ENCODE measurements around the gene RAD51B.
"Not testable (repeated sequence)": the region's sequence is repeated elsewhere in the genome, so short reads cannot be mapped to it uniquely, and the experiment has no call there.

RAD51B gene

DNA sequence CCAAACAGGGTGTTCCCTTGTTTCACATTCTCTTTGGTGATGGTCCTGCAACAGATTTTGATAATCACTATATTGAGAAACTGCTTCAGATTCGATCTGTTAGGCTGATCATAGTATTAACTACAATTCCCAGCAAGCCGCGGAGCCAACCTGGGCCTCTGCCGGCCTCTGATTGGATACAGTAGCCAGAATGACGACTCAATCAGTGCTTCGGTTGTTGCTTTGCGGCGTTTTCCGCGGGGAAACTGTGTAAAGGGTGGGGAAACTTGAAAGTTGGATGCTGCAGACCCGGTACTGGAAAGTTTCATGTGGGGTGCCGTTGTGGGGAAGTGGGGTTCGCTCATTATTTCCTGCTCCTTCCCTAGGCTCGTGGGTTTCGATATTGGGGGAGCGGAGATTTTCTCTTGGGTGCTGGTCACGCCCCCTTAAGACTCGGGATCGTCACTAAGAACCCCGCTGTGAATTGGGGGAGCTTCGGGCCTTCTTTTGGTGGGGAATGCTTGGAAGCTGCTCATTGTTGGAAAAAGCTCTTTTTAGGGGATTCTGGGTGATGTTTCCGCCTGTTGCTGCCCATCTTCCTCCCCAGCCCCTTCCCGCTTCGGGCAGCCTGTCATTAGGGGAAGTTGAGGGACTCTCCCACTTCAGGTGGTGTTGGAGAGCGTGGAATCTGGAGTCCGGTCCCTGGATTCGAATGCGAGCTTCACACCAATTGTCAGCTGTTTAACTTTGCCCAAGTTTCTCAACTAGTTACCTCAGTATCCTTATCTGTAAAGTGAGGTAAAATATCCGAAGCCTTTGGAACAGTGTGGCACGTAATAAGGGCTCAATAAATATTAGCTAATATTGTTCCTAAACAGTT is at the start of gene RAD51B:
Gene RAD51B, plus strand, starts transcription at position 217 of the 859 bp plus-strand sequence.
- DNase-seq: peak; percentile 80

DNA sequence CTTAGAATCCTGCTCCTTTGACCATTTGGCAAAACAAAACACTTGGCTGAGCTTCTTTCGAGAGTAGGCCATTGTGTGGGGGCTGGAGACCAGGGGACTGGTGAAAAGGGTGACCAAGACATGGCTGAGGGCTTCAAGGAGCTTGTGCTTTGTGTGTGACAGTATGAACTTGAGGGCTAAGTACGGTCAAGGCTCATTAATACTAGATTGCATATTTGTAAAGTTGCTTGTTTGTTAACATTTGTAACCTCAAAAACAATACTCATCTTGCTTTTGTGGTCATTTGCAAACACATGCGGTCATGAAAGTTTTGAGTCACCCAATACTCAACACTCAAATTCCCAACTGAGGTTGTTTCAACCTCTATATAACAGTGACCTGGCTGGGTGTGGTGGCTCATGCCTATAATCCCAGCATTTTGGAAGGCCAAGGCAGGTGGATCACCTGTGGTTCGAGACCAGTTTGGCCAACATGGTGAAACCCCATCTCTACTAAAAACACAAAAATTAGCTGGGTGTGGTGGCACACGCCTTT is 45.7 kb upstream of the RAD51B start:
- DNase-seq: no peak

DNA sequence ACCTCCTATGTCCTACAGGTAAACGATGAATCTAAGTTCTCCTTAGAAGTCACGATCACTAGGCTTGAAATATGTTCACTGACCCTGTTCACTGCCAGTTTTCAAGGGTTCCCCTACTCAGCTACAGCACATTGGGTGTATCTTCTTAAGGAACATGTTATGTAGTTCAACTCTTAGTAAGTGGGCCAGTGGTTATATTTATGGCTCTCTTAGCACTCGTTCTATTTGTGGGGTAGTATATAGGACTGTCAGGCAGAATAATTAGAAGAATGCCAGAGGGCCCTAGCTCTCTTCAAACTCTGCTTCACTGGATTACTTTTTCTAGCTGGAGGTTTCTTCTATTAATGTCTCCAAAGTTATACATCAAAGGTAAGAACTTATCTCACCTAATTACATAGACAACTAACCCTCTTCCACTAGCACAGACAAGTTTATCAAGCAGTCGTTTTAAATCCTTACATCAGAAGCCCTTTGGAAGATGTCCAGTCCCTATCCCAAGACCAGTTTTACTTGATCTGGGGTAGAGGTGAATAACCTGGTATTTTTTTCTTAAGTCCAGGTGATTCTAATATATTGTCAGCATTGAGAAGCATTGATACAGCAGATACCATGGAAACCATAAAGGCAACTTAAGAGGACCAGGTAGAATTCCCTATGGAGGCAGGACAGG is 42.8 kb upstream of the RAD51B start:
- DNase-seq: no peak

DNA sequence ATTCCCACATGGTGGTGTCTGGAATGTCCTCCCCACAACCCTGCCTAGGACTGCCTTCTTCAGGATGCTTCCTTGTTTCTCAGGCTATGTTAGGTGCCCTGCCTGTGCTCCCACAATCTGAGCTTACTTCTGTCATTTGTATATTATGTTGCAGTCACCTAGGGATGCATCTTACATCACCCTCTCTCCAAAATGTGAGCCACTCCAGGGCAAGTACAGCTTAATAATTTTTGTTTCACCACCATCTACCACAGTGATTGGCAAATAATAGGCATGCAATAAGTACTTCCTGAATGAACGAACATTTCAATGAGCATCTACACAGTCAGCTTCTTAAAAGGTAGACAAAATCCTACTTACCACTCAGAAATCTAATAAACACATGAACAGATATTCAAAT is 40.8 kb upstream of the RAD51B start:
- DNase-seq: no peak

DNA sequence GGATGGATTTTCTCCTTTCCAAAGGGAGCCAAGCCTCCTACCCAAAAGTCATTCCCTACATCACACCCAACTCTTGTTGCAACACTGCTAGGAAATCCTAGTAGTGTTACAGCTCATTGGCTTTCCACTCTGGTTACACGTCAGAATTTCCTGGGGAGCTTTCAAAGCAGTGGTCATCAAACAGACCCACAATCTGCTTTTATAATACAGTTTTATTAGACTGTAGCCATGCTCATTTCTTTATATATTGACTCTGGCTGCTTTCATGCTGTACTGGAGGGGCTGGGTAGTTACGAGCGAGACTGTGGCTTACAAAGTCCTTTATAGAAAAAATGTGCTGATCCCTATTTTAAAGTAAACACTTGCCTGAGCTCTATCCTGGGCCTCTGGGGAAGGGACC is 37.5 kb upstream of the RAD51B start:
- DNase-seq: no peak

DNA sequence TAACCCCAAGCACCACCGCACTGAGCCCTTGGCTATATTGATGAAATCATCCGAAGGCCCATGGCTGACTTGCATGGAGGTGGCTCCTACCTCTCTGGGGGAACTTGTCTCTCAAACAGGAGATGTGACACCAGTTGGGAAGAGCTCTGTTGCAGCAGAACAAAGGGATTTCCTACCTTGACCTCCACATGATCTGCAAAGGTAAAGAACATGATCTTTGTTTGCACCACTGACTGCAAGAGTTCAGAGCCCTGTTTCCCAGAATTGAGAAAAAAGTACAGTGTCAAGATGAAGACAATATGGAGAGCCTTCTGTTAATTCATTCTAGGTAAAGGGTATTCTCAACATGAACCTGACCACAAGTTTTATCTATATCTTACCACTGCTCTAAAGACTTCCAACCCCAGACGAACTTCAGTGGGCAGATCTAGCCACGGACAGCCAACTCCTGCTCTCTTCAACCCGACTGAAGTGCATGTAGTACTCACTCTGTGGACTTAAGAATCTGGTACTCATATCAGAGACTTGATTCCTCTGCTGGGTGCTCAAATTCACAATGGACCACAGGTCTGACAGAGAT is 35.2 kb upstream of the RAD51B start:
- DNase-seq: no peak

DNA sequence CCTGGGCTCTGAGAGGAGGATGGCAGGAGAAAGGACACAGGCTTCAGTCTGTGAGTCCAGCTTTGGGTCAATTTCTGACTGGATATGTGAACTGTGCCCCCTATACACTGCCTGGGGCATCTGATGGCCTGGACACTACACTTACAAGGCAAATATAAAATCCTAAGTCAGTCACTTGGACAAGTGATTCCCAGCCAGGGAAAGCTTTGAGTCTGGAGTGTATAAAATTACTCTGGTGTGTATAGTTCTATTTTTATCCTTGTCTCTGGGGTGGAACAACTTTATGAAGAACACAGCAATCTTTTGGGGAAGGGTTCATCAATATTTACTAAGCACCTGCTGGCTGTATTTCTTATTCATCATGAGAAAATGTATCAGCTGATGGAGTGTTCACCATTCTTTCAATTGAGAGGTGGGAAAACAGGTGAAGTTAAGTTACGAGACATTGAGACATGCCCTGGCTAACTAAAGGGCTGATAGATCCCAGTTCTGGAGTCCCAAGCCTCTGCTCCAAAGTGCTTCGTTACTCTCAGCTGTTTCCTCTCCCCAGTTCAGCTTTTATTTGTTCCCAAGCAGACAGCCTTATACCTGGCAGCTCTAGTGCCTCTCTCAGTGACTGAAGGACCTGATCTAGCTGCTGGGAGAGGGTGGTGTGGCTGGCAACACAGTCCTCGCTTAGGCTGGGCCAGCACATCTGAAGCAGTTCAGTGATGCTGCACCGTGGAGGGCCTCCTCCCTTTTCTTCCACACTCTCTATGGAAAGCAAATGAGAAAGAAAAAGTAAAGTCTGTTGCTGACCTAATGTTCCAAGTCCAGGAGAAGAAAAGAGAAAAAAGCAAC is 34.1 kb upstream of the RAD51B start:
- no peak for DNase-seq

DNA sequence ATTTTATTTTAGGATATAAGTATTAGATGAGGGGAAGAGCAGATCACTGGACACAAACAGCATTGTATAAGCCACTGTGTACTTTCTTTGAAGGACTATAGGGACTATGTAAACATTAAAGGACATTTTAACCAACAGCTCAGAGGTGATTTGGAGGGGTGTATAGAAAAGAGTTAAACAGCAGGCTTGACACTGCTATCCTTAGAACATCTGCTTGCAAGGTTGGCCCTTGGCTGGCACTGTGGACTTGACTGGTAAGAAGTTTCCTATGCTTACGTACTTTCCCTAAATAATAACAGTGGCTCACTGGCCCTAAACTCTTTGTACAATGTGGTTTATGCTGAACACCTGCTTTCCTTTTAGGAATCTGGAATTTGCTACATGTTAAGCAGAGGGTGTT is 31.9 kb upstream of the RAD51B start:
- no peak for DNase-seq

DNA sequence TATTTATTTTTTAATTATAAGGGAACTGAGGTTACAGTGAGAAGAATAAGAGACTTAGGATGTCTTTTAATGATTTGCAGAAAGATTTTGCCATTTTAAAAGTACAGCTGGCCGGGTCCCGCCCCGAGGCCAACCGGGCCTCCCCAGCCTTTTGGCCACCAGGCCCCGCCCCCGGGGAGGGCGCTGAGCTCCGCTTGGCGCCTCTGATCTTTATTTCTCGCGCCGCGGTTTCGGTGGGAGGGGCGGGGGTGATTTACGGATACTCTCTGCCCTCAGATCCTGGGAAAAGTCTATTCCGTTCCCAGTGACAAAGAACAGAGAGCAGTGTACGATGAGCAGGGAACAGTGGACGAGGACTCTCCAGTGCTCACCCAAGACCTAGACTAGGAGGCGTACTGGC is 20.8 kb upstream of the RAD51B start:
- no peak for DNase-seq

DNA sequence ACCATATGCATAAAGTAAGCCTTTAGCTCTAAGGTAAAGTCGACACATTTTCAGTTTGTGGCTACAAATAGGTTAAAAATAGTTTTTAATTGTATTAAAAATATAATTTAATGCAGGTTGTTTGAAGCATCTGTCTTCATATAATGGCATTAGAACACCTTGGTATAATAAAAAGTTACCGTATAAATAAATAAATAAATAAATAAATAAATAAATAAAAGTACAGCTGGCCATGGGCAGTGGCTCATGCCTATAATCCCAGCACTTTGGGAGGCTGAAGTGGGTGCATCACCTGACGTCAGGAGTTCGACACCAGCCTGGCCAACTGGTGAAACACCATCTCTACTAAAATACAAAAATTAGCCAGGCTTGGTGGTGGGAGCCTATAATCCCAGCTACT is 18.8 kb upstream of the RAD51B start:
- DNase-seq: no peak

DNA sequence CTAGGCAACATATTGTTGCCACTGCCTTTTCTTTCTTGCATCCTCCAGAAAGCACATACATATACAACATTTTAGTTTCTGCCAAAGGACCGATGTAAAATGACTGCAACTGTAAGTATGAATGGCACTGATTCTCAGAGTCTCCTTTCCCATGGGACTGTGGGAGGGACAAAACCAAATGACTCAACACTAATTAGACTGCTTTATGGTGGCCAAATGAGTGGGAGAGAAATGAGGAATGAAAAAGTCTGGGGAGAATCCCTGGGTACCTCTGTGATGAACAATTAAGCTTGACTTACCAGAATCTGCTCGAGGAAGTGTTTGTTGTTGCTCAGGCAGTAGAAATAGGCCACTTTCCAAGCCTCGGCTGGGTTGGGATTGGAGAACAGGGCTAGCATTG is 13.3 kb upstream of the RAD51B start:
- no peak for DNase-seq

DNA sequence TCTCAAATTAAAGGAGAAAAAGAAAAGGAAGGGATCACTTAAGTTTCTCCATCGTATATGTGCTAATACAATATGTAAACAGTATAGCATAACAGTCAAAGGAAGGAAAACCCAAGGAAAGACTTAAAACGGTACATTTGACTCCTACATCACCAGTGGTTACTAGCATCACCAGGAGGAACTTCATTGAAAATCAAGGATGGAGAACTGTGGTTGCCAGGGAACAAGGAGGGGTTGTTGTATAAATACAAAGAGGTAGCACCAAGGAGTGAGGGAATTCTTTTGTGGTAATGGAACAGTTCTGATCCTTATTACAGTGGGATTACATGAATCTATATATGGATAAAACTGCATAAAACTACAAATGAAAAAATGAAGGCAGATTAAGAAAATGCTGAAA is 4.8 kb upstream of the RAD51B start:
- DNase-seq: no peak

DNA sequence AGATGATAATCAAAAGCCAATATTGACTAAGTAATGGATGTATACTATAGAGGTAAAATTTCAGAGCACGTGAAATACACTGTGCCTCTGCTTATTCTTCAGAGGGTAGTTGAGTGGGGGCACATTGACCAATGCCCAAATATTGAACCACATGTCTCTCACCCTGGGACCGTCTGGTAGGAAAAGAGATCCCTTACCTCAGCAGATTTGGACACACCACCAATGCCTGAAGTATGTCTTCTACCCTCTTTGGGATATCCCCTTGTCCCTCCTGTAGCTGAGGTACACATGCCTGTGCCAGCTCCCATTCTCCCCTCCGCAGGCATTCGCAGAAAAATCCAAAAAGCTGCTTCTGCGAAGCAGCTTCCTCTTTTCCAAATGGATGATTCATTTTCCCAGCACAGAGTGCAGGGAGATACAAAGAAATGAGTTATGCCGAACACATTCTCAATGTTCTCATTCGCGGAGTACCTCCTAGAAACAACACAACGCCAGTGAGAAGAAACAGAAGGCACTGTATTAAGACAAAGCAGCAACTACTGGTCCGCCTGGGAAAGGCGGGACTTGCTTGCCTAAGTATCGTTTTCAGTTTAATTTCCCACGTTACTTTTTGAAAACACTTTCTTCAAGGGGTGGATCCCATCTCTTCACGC is 3.9 kb upstream of the RAD51B start:
- DNase-seq: no peak

DNA sequence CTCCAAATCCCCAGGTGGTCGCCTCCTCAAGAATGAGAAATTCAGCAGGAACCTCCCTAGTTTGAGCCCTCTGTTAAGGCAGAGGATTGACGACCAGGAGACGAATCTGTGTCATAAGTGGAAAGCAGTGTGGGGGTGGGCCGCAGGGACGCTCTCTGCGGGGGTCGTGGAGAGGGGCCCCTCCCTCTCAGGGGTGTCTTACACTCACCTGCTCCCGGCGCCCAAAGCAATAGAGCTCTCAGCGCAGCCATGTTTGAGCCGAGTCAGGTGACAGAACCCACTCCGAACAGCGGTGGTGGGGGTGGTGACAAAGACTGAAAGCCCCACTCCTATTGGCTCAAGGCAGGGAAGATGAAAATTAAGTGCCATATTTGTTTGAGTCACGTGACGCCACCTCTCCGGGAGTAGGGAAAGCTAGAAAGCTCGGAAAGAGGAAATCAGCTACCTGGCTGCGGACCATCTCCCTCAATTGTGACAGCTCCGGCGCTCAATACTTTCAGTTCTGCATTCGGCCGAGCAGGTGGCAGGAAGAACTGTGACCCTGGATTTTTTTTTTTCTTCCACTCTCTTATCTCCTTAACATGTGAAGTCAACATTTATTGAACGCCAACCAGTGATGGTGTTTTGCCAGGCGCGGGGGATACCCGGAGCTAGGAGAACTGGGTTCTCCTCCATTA is 3.1 kb upstream of the RAD51B start, which contains the start of gene ZFYVE26:
Gene ZFYVE26, minus strand, starts transcription at position 265 of the 677 bp plus-strand sequence. CDS start 627 bp downstream, outside the sequence.
- peak; percentile 83 for DNase-seq

DNA sequence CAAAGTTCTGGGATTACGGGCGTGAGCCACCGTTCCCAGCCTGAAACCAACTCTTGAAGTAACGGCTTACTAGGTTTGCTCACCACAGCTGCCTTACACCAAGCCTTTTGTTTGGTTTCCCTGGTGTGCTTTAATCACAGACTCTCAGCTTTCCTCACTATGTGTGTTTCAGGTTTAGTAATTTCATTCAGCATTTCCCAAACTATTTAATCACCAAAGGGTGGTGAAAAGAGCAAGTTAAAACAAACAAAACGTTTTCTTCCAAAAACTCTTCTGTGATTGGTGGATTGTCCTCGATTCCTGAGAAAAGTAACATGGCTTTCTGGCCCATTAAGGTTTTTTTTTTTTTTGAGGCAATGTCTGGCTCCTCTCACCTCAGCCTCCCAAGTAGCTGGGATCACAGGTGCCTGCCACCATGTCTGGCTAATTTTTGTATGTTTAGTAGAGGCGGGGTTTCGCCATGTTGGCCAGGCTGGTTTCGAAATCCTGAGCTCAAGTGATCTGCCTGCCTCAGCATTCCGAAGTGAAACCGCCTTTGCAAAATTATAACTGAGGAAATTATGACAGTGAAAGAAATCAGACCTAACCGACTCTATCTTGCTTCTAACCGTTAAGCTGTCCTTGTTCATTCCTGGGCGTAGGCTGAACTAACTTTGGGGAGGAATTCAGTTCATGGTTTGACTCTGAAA is 1.7 kb upstream of the RAD51B start:
- no peak for DNase-seq

DNA sequence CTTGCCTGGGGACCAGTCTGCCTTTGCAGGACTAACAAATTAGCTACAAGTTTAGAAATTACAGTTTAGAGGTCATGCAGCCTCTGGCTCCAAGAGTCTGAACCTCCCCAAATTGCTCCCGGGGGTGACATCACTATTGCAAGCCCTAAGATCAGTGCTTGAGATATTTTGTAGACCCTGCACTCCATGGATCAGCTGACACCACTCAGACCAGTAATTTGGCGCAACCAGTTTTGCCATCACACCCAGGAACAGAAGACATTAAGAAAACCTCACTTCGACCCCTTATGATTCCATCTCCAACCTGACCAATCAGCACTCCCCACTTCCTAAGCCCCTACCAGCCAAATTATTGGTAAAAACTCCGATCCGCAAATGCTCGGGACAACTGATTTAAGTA is 1.1 kb upstream of the RAD51B start:
- not testable (repeated sequence) for DNase-seq

DNA sequence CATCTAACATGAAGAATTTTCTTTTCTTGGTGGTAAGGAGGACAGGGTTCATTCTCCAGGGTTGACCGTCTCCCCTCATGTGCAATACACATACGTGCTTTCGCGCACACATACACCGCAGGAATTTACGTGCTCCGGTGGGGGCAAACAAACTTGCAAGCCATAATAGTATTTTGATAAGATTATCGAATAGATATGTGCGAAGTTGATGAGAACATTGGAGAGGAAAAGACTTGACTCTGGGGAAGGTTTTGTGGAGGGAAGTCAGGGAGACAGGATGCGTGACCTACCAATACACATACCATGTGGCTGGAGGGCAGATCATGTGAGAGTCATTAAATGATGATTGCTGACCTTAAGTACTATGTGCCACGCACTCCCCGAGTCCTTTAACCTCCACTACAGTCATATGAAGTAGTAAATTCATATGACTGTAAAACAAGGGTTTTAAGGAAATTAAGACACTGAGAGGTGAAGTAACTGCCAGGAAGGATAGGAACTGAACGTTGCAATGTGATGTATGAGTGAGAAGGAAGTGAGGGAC is 921 bp downstream of the RAD51B start:
- no peak for DNase-seq

DNA sequence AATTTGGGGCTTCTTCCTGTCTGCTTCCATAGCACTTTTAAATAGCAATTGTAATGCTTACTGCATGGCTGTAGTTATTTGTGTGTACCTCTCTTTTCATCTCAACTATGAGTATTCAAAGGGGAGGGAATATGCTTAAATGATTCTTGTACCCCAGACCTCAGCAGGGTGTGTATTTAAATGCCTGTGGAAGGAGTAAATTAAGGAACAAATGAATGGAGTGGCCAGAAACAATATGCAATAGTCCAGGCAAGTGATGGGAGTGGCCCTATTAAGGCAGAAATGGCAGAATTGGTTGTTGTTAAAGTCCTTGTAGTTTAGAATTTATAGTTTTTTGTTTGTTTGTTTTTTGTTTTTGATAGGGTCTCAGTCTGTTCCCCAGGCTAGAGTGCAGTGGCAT is 1.5 kb downstream of the RAD51B start:
- DNase-seq: no peak

DNA sequence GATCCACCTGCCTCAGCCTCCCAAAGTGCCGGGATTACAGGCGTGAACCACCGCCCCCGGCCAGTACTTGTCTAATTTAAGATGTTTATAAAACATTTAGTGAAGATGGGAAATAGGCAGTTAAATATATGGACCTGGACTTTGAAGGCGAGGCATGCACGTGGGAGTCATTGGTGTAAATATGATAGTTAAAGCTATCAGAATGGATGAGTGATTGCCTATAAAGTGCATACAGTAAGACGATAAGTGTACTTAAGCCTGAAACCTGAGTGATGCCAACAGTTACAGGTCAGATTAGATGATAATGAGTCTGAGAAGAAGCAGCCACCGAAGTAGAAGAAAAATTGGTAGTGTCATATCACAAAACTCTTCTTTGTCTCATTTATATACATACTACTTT is 11.5 kb downstream of the RAD51B start:
- DNase-seq: no peak

DNA sequence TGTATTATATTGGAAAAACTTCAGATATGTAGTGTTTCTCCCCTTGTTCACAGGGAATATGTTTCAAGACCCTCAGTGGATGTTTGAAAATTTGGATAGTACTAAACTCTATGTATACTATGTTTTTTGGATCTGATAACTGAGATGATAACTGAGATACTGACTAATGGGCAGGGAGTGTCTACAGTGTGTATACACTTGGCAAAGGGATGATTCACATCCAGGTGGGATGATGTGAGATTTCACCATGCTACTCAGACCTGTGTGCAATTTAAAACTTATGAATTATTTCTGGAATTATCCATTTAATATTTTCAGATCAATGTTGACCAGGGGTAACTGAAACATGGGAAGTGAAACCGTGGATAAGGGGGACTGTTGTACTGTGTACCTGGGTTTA is 13.8 kb downstream of the RAD51B start:
- DNase-seq: no peak

DNA sequence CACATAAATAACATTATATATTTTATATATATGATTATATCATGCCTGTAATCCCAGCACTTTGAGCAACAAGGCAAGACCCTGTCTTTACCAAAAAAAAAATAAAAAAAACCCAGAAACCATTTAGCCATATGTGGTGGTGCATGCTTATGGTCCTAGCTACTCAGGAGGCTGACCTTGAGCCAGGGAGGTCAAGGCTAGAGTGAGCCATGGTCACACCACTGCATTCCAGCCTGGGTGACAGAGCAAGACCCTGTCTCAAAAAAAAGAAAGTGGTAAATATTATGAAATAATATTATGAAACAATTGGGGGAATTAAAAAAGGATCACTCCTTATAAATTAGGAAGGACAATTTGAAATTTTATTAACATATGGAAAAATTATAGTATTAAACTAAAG is 16.0 kb downstream of the RAD51B start:
- DNase-seq: no peak

Measured in stimulated activated CD4-positive, alpha-beta T cell treated with anti-CD3 and anti-CD28 coated beads, Interleukin-4, amount 100 ng/mL, for 1 hour (primary cell).